DND-41 (cell line): ENCODE measurements around the gene ST8SIA1.

Experiments
- ATAC-seq: fragments of 200-7000 bp; cut with Tn5 transposase; 3 replicates; pipeline ENCODE4 v1.9.1; 2021; ENCODE audit warnings: low read depth; ENCODE audit not compliant: insufficient read depth
- DNase-seq: peaks from one replicate; pipeline ENCODE4 v3.0.0-alpha.2; 2020
- H2AFZ ChIP-seq: 2 replicates; pipeline ENCODE4 v1.6.0; 2012; ENCODE audit warnings: low read depth, low read length
- H3K27ac ChIP-seq: 2 replicates; pipeline ENCODE4 v1.5.1; 2012; ENCODE audit warnings: low read length, inconsistent platforms
- H3K27me3 ChIP-seq: fragments of 200-600 bp; sonication (generic); 2 replicates; pipeline ENCODE4 v1.6.0; 2012; ENCODE audit warnings: low read length, mild to moderate bottlenecking, inconsistent platforms; ENCODE audit not compliant: insufficient read depth, poor library complexity
- H3K36me3 ChIP-seq: 2 replicates; pipeline ENCODE4 v1.5.1; 2012; ENCODE audit warnings: low read length, inconsistent platforms; ENCODE audit not compliant: insufficient read depth
- H3K4me1 ChIP-seq: 2 replicates; pipeline ENCODE4 v1.5.1; 2012; ENCODE audit warnings: mild to moderate bottlenecking, low read length; ENCODE audit not compliant: insufficient read depth
- H3K4me2 ChIP-seq: 2 replicates; pipeline ENCODE4 v1.6.0; 2012; ENCODE audit warnings: mild to moderate bottlenecking, moderate library complexity, low read length, inconsistent platforms; ENCODE audit not compliant: insufficient read depth
- H3K4me3 ChIP-seq, 2 experiments: fragments of 200-600 bp in 1 of 2; shearing (Covaris generic) in 1 of 2; 2 replicates each; pipeline ENCODE4 v1.5.1; 2012 to 2016; ENCODE audit warnings: inconsistent platforms in 2 of 2, low read length in 2 of 2, mild to moderate bottlenecking in 2 of 2, low read depth in 1 of 2, moderate library complexity in 1 of 2
- H3K79me2 ChIP-seq: 2 replicates; pipeline ENCODE4 v1.6.0; 2012; ENCODE audit warnings: low read length, inconsistent platforms; ENCODE audit not compliant: insufficient read depth
- H3K9ac ChIP-seq: 2 replicates; pipeline ENCODE4 v1.6.0; 2012; ENCODE audit warnings: low read depth, mild to moderate bottlenecking, inconsistent platforms, low read length, moderate library complexity
- H3K9me3 ChIP-seq: 2 replicates; pipeline ENCODE4 v1.5.1; 2012; ENCODE audit warnings: low read length, moderate library complexity, mild to moderate bottlenecking, inconsistent platforms; ENCODE audit not compliant: insufficient read depth, severe bottlenecking
- H4K20me1 ChIP-seq: 2 replicates; pipeline ENCODE4 v1.6.0; 2012; ENCODE audit warnings: low read length; ENCODE audit not compliant: insufficient read depth
- EZH2 ChIP-seq: IDR thresholded peaks from 3 replicates; pipeline ENCODE4 v1.6.1; 2012; ENCODE audit warnings: borderline replicate concordance, low read depth, mild to moderate bottlenecking, moderate library complexity, low read length, inconsistent platforms; ENCODE audit not compliant: severe bottlenecking
- TF ChIP-seq, protein P1 (sequence below): IDR thresholded peaks from 2 replicates; pipeline ENCODE4 v1.5.1; 2012; ENCODE audit warnings: borderline replicate concordance, low read length, moderate library complexity, mild to moderate bottlenecking; ENCODE audit not compliant: poor library complexity, severe bottlenecking; ENCODE audit errors: extremely low read depth

ST8SIA1 gene

DNA sequence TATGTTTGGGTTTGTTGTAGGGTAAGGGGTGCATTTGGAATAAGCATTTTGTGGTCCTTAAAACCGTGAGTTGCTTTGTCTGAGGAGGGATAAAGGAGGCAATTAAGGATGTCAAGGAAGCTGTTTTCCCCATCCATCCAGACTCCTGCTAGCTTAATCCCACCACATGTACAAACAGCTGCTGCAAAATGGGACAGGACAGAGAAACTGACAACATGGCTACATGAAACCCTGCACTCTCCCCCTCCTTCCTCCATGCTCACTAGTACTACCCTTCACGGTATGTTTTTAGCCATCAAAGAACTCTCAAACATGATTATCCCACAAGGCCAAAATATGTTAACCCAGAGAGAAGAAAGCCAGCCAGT, 20.6 kb downstream of the ST8SIA1 start:
- Histone ChIP-seq H3K9ac (no peak overlapping the region), H2AFZ (no peak overlapping the region), H3K4me1 (no peaks in the 10 kb centered on the region), H3K9me3 (no peaks in the 10 kb centered on the region), H3K36me3 (no peaks in the 10 kb centered on the region), H3K27me3 (no peaks in the 10 kb centered on the region), H3K4me2 (no peak overlapping the region), H3K4me3 (no peak overlapping the region), H3K79me2 (no peaks in the 10 kb centered on the region), H3K27ac (no peak overlapping the region), H4K20me1 (no peaks in the 10 kb centered on the region)
- ATAC-seq (no peak), DNase-seq (no peak)
- no peak for TF ChIP-seq EZH2
- TF ChIP-seq, protein P1, sequence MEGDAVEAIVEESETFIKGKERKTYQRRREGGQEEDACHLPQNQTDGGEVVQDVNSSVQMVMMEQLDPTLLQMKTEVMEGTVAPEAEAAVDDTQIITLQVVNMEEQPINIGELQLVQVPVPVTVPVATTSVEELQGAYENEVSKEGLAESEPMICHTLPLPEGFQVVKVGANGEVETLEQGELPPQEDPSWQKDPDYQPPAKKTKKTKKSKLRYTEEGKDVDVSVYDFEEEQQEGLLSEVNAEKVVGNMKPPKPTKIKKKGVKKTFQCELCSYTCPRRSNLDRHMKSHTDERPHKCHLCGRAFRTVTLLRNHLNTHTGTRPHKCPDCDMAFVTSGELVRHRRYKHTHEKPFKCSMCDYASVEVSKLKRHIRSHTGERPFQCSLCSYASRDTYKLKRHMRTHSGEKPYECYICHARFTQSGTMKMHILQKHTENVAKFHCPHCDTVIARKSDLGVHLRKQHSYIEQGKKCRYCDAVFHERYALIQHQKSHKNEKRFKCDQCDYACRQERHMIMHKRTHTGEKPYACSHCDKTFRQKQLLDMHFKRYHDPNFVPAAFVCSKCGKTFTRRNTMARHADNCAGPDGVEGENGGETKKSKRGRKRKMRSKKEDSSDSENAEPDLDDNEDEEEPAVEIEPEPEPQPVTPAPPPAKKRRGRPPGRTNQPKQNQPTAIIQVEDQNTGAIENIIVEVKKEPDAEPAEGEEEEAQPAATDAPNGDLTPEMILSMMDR = no peak

DNA sequence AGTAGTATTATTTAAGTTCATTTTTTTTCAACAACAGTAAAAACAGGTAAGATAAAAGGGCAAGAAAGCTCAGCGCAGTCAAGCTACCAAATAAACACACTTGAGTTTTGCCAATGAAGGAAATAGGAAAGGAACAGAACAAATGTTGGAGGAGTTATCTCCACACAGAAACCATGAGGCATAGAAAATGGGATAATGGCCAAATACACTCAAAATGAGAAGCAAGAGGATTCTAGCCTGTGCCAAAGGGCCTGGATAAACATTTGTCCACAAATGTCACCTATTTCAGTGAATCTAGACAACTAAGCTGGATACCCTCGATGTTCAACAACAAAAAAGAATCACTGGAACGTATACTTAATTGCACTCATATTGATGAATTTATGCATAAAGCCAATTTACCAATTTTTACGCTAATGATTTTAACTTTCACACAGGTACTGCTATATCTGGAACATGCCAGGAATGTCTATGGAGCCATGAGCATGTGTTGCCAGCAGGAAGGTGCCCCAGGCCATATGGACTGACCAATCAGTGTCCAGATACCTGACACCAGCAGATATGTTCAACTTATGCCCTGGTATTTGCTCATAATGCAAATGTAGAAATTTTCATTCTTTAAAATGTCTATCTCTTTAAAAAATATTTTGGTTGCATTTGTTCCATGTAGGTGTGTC, 21.1 kb downstream of the ST8SIA1 start:
- Histone ChIP-seq H3K9me3 (no peaks in the 10 kb centered on the region), H2AFZ (no peak overlapping the region), H3K79me2 (no peaks in the 10 kb centered on the region), H3K4me1 (no peaks in the 10 kb centered on the region), H3K4me3 (no peak overlapping the region), H3K4me2 (no peak overlapping the region), H3K9ac (no peak overlapping the region), H3K27ac (no peak overlapping the region), H3K36me3 (no peaks in the 10 kb centered on the region), H3K27me3 (no peaks in the 10 kb centered on the region), H4K20me1 (no peaks in the 10 kb centered on the region)
- DNase-seq = no peak
- no peak for ATAC-seq
- TF ChIP-seq, protein P1 = no peak
- TF ChIP-seq EZH2 = no peak

- H3K4me3 ChIP-seq = no peak overlapping the region
- H3K27ac ChIP-seq = no peak overlapping the region
- no peak overlapping the region for H2AFZ ChIP-seq
- no peaks in the 10 kb centered on the region for H3K4me1 ChIP-seq
- no peaks in the 10 kb centered on the region for H3K27me3 ChIP-seq
- no peaks in the 10 kb centered on the region for H4K20me1 ChIP-seq
- no peaks in the 10 kb centered on the region for H3K79me2 ChIP-seq
- H3K9ac ChIP-seq = no peak overlapping the region
- TF ChIP-seq, protein P1 = no peak
- no peak for TF ChIP-seq EZH2
- no peak overlapping the region for H3K4me2 ChIP-seq
- H3K36me3 ChIP-seq = no peaks in the 10 kb centered on the region
- DNase-seq (no peak), ATAC-seq (no peak)
- H3K9me3 ChIP-seq = no peaks in the 10 kb centered on the region
Observed at GRCh38 chr12:22312336-22312735, 22.2 kb downstream of the ST8SIA1 start.
